OCI-LY1 (cell line): Measurements from ENCODE around the gene LYPD1.

Experiments used
- CTCF ChIP-seq: fragments of 200-600 bp; sonication (generic), shearing (Covaris generic); IDR thresholded peaks from 2 replicates; pipeline ENCODE4 v1.5.1; 2017; ENCODE audit warnings: mild to moderate bottlenecking, antibody characterized with exemption, low read length, moderate library complexity, mixed read lengths
- EZH2 ChIP-seq: fragments of 200-600 bp; sonication (generic), shearing (Covaris generic); IDR thresholded peaks from 2 replicates; pipeline ENCODE4 v1.8.0; 2017; ENCODE audit warnings: borderline replicate concordance, mixed run types, mild to moderate bottlenecking, antibody characterized with exemption, low read length, moderate library complexity, mixed read lengths

DNA sequence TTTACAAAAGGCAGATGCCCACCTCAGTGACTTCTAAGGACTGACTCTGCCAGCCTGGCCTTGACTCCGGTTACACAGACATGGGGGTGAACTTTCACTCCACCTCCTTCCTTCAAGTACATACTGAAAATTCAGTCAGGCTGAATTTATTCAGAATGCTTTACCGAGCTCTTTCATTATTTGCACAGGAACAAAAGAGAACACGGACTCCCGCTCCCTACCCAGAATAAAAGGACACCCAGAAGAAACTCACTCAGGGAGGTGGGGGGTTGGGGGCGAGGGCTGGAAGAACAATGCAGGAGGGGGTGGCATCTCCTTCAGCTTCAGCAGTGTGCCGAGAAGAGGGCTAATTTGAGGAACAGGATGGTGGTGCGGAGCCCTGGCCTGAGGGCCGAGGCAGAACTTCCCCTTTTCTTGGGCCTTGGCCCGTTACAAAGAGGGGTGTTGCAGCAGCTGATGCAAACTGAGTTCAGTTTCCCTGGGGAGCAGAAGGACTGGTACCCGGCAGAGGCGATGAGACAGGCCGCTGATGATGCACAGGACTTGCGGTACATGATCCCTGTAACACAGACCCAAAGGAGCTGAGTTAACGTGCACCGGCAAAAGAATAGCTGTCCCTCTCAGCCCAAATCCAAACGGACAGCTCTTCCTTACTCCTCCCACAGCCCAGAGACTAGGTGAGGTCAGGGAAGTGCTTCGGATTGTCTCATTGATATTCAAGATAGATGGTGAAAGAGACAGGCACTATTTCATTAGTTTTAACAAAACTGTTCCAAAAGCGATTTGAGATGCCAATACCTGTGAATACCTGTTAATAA, 24.1 kb downstream of the LYPD1 start:
- TF ChIP-seq CTCF (no peak), EZH2 (no peak)
